Activated T-cell treated with anti-CD3 and anti-CD28 coated beads for 4 hours (primary cell): ENCODE measurements around the gene TMEM234.
A peak's percentile ranks its signal among the peaks of the same experiment; 100 is the strongest.

ENCODE experiments used
- DNase-seq: peaks from one replicate; pipeline ENCODE4 v3.0.0-alpha.2; 2020

TMEM234 gene

DNA sequence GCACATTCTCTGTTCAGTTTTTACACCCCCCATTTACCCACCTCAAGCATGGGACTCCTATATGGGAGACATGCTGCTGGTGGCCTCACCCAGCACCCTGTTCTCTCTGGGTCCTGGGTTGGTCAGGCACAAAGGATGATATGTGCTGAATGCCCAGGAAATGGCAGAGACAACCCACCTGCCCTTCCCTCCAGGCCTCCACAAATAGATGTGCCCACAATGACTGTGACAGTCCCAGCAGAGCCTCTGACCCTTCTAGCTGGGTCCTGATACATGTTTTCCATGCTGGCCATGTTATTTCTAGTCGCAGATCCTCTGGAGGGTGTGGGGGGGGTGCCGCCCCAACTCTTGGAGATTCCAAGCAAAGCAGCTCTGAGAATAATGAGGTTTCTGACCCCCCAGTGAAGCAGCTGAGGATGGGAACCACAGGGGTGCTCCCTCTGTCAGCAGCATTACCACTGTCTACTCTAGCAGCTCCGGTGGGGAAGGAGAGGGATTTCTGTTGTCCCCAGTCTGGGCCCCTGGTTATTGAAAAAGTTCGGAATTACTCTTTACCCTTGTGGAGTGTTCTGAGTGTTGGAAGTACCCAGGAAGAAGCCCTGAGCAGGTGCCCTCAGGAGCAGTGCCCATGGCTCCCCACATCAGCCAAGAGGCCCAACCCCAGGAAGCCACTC, 23.0 kb downstream of the TMEM234 start:
- no peak for DNase-seq

DNA sequence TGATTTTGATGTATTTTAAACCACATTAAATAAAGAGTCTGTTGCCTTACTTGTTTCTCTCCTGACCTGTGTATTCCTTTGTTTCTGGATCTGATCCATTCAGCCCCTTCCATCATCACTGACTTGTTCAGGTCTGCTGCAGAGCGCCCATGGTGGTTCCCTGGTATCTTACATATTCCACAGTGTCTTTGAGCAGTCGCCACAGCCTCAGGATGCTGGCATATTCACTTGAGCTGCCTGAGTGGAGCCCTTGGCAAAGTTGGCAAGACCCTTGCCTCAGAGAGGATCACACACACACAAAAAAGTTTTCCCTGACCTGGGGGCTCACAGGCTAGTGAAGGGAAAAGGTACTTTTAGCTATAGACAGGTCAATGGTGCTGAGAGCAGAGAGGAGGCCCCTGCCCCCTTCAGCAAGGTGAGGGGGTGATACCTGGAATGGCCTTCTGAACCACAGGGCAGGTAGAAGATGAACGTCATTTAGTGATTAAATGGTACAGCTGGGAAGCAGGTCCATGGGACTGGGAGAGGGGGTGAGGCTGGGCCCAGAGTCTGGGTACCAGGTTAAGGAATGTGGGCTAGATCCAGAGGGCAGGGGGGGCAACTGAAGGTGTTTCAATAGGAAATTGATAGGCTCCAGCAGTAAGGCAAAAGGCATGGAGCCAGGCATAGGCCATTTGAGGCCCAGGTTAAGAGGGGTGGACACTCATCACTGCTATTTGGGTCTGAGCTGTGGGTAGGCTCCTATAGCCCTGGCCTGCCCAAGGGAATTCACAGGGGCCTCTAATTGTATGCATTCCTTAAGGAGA, 23.7 kb downstream of the TMEM234 start:
- no peak for DNase-seq

DNA sequence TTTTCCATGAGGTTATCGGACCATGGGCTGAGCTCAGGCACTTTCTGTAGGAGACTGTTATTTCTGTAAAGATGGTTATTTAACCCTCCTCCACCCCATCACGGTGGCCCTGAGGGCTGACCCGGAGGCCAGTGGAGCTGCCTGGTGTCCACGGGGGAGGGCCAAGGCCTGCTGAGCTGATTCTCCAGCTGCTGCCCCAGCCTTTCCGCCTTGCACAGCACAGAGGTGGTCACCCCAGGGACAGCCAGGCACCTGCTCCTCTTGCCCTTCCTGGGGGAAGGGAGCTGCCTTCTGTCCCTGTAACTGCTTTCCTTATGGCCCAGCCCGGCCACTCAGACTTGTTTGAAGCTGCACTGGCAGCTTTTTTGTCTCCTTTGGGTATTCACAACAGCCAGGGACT, 24.3 kb downstream of the TMEM234 start:
- no peak for DNase-seq

DNA sequence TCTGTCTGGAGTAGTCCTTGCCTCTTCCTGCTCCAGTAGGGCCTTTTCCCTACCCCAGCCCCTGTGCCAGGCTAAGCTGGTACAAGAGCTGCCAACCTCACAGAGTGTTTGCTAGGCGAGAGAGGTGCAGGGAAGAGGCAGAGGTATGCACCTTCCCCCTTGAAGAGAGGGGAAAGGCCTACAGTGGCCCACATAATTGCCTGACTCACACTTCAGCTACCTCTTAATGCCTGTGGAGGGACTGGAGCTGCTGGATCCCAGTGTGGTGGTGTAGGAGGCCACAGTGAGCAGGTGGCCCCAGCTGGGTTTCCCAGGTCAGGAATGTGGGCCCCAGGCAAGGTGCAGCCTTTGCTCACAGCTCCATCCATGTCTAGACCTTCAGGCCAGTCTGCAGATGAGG, 25.1 kb downstream of the TMEM234 start:
- no peak for DNase-seq

DNA sequence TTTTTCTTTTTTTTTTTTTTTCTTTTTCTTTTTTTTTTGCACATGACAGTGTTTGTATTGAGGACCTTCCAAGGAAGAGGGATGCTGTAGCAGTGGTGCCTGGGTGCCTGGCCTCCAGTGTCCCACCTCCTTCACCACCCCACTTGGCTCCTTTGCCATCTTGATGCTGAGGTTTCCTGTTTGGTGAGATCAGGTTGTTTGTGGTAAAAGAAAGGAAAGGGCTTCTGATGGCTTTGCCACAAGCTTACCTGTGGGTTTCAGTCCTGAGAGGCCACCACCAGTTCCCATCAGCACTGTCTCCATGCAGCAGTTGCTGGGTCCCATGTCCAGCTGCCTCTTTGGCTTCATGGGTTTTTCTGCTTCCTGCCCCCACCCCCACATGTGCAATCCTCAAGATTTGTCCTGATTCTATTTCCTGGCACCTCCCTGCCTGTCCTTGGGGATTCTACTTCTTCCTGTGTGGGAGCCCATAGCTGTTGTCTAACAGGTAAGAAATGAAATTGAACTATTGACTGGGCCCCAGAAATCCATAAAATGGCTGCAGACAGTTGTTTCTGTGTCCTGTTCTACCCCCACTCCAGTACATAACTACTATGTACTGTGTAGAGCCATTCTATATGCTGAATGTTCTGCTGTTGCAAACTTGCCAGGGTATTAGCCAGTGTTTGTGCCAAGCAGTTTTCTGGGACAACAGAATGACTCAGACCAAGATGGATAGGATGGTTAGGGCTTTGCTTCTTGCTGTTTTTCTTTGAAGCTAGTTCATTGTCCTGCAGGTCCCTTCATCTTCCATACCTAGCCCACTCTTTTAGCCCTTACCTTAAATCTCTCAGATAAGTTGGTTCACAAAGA, 26.0 kb downstream of the TMEM234 start:
- no peak for DNase-seq

DNA sequence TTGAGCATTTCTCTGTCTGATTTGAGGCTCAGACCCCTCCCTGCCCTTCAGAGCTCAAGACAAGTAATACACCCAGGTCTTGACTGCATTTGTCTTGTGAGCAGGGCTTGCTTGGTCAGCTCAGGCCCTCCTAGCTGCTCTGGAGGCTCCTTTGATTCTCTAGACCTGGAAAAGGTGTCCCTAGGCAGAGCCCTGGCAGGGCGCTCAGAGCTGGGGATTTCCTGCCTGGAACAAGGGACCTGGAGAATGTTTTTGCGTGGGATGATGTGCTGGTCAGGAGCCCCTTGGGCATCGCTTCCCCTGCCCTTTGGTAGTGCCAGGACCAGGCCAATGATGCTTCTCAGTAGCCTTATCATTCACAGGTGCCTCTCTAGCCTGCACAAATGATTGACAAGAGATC, 26.6 kb downstream of the TMEM234 start:
- DNase-seq: no peak

DNA sequence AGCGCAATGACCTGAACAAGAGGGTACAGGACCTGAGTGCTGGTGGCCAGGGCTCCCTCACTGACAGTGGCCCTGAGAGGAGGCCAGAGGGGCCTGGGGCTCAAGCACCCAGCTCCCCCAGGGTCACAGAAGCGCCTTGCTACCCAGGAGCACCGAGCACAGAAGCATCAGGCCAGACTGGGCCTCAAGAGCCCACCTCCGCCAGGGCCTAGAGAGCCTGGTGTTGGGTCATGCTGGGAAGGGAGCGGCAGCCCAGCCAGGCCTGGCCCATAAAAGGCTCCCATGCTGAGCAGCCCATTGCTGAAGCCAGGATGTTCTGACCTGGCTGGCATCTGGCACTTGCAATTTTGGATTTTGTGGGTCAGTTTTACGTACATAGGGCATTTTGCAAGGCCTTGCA, 27.2 kb downstream of the TMEM234 start:
- no peak for DNase-seq

DNA sequence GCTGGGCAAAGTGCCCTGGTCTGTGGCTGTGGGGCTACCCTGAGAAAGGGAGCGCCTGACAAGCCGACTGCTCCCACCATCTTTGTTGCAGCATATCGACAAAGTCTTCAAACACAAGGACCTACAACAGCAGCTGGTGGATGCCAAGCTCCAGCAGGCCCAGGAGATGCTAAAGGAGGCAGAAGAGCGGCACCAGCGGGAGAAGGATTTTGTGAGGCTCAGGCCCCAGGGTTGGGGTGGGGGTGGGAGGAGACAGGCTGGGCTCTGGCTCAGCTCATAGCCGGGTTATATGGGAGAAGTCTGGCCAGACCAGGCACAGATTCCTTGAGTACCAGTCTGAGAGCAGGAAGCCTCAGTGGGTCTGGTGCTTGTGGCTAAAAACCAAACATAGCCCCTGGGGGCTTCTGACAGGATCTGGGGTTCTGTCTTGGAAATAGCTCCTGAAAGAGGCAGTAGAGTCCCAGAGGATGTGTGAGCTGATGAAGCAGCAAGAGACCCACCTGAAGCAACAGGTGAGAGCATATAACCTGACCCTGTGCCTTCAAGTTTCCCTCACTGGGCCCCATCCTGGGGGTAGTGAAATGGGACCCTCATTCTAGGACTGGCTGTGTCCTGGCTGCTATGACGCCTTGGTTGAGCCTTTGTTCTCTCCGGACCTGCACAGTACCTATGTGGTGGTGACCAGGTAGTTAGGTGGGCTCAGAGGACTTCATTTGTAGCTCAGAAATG, 29.8 kb downstream of the TMEM234 start:
- DNase-seq: no peak

DNA sequence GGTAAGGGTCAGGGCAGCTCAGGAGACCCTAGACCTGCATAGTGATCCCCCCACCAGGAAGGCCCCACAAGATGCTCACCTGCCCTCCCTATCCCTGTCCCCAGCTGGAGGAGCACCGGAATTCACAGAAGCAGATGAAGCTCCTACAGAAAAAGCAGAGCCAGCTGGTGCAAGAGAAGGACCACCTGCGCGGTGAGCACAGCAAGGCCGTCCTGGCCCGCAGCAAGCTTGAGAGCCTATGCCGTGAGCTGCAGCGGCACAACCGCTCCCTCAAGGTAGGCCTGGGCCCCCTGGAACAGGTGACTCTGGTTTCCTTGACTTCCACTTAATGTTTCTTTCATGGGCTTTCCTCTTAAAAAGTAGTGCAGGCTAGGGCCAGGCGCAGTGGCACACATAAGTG, 34.3 kb downstream of the TMEM234 start:
- no peak for DNase-seq

DNA sequence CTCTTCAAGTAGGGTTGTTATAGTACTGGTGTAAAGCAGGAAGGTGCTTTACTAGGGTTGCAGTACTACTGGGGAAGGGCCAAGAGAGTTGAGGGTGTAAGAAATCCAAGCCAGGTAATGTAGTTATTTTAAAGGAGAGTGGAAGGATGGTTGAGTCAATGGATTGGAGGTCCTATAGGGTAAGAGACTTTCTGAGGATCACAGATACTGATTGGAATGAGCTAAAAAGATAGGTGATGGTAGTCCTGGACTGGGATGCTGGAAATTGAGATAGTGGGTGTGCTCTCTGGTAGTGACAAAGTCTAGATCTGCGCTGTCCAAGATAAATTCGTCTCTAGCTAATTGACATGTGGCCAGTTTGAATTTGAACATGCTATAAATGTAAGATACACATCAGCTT, 35.7 kb downstream of the TMEM234 start:
- DNase-seq: no peak

DNA sequence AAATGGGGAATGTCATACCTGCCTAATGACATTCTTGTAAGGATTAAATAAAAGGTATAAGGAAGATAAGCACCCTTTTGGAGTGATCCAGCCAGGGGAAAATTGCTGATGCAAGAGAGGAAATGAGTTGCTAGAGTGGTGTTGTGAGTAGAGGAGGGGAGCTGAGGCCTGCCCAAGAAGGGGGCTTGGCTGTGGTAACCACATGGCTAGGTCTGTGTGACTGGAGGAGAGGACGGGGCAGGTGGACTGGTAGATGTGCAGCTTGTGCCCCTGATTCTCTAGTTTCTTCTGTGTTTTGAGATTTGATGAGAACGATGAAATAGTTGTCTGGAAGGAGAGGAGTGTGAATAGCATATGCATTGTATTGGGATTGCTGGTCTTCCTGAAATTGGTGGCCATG, 36.1 kb downstream of the TMEM234 start:
- DNase-seq: no peak

DNA sequence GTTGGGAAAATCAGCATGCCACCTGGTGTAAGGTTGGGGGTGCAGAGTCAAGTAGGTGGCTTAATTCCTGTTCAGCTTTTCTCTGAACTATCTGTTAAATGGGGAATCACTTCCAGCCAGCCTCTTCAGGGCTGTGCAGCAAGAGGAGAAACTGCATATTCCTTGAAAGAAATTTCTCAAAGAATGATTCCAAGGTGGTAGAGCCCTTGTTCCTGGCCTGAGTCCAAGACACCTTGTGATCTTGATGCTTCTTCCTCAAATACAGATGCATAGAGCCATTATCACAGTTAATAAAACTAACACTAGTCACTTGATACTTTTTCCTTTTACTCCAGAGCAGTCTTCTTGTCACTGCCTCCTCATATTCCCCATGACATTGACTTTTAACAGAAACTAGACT, 37.5 kb downstream of the TMEM234 start:
- DNase-seq: no peak

DNA sequence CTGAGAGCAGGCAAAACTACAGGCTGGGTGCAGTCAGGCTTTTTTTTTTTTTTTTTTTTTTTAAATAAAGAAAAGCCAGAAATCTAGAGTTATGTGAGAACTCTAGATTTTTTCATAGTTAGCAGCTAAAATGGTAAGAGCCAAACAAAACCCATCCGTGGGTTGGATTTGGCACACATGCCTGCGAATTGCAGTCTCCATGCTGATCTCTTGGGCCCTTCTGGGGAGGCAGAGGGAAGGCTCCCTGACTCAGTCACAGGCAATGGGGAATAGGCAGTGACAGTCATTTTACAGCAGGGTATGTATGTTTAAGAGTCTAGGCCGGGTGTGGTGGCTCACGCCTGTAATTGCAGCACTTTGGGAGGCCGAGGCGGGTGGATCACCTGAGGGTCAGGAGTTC, 40.1 kb downstream of the TMEM234 start:
- DNase-seq: no peak

DNA sequence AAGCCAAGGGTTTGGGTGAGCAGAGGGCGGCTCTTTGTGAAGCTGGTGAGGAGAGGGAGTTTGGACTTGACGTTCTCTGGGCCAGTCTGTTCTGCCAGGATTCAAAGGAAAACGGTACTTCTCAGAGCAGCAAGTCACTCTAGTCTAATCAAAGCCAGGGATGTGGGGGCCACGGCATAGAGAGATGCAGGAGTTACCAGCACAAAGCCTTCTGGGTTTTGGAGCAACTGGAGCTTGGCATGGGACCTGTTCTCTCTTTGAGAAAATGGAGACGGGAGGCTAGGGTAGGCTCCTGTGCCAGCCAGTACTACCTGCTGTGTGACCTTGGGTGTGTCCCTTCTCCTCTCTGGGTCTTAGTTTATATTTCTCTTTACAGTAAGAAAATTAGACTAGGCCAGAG, 40.6 kb downstream of the TMEM234 start:
- DNase-seq: no peak

DNA sequence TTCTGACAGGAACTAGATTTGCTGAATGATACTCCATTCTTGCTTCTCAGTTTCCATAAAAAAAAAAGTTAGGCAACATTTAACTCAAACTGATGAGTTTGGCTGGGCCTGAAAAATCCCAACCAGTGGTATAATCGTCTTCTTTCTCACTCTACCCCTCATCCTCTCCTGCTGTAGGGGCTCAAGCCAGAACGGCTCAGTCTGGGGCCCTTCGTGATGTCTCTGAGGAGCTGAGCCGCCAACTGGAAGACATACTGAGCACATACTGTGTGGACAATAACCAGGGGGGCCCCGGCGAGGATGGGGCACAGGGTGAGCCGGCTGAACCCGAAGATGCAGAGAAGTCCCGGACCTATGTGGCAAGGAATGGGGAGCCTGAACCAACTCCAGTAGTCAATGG, 41.1 kb downstream of the TMEM234 start:
- DNase-seq: no peak

DNA sequence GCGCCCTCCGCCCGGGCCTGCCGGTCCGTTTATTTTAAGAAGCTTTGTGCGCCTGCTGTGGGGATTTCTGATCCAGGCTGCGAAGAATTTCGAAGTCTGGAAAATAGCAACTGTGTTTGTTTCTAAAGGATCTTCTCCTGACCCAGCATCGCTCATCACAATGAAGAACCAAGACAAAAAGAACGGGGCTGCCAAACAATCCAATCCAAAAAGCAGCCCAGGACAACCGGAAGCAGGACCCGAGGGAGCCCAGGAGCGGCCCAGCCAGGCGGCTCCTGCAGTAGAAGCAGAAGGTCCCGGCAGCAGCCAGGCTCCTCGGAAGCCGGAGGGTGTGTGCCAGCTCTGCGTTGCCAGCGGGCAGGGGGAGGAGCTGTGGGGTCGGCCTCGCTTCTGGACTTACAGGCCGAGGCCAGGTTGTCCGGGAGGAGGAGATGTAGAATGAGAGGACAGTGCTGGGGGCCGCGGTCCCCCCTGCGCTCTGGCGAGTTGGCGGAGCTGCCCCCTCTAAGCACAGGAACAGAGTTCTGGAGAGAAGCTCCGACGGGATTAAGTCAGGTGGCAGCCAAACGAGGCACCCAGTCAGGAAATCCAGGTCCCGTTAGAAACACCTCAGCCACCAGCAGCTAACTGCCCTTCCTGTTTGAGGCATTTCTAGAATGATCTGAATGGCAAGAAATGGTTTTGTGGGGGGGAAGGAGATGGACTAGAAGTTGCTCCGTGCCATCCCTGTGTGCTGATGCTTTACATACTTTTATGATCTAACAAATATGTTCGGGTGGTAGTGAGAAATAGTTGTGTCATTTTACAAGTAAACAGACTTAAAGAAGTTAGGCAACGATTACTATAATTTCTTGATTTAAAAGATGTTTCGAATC, 41.7 kb downstream of the TMEM234 start:
- DNase-seq: no peak

DNA sequence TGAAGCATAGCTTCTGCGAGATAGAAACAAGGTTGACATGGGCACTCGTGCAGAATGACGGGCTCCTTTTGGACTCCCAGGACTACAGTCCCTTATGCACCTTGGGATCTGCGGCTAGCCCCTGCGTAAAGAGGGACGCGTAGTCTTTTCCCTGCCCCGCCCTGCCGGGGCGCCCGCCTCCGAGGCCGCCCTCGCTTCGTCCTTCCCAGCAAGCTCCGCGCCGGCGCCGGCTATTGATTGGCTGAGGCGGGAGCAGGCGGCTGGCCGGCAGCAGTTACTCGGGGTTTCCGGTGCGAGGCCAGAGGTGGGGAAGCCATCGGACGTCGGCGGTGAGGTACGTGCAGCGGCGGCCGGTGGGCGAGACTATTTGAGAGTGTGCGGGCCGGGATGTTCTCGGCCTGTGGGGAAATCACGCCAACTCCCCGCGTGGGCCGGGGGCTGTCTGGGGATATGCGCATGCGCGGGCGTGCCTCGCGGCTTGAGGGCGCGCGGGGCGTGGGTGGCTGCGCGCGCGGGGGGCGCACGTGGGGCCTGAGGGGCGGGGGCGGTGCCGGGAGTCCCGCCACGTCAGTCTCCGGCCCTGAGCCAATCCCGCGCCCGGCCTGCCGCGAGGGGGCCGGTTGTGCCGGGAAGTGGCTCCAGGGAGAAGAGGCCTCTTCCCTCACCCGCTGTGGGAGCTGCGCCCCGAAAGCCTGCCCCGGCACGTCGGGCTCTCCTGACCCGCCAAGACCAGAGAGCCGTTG, 42.5 kb downstream of the TMEM234 start, which contains the start of gene TXLNA:
Gene TXLNA (plus strand): TSS at position 233 of the 743 bp plus-strand sequence. CDS start 671 bp downstream, outside the sequence.
- DNase-seq: peak; percentile 83

DNA sequence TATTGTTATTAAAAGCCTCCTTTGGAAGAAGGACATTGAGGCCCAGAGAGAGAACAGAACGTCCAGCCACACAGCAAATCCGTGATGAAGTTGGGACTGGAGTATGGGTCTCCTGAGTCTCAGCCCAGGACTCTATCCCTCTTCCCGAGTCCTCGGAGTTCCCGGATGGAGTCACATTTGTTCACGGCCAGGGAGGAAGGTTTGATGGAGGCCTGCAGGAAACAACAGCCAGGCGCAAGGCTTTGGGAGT, 43.0 kb downstream of the TMEM234 start:
- DNase-seq: no peak

DNA sequence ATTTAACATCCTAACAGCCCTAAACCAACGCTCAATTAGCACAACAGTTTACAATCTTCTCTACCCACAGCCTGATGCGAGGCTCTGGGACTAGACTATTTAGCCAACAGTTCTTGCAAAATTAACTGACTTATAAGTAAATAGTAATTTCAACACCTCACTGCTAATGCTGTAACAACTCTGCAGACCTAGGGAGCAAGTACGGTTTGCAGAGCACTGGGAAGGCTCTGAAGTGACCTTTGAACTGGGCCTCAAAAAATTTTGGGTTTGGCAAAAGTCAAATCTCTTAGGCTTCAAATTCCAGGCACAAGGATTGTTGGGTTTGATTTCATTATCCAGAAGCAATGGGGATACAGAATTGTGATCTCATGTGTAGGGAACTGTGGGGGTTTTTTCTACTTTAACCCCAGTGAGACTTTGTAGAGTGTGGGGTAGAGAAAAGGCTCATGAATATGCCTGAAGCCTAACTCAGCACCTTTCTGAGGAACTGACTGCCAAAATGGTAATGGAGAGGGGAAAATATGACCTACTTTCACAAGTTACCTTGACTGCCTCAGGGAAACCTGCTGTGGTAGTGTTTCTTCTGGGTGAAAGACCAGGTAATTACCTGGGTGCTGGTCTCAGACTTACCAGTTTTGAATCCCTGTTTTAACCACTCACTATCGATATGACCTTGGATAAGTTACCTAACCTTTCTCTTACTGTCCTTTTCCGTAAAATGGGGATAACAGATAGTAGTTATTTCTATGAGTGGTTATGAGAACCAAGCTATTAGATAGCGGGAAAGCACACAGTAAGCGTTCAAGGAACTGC, 43.6 kb downstream of the TMEM234 start:
- DNase-seq: no peak

DNA sequence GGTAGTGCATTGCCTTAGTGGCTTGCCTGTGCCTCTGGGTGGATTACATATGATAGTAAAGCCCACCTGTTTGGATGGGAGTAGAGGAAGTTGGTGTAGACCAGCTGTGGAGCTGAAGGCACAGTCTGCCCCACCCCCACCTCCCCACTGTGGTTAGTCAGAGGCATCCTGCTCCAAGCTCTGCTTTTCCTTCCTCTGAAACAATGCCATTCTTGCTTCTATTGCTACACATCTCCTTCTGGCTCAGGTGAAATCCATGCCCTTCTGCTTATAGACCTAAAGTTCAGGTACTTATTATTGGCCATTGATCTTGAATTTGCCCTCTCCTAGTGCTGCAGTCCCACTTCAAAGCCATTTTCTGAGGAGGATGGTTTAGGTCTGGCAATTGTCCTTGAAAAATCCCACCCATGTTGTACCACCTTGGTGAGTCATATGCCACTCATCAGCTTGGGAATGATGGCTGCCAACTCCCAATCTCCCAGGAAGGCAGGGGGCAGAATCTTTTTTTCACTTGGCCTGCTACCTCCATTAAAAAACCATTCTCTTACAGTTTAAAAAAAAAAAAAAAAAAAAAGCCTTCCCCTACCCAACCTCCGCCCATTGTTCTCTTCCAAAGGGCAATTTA, 49.4 kb downstream of the TMEM234 start:
- DNase-seq: no peak
